WERI-Rb-1 (cell line): ENCODE results near the gene SGMS1.

Experiments
- DNase-seq: peaks from one replicate; pipeline ENCODE4 v3.0.0-alpha.2; 2020
- H3K27ac ChIP-seq: fragments of 250-450 bp; sonication (Bioruptor Pico); 2 replicates; pipeline ENCODE4 v1.5.1; 2020; ENCODE audit warnings: mild to moderate bottlenecking, moderate library complexity
- H3K27me3 ChIP-seq: fragments of 250-450 bp; sonication (Bioruptor Pico); 2 replicates; pipeline ENCODE4 v1.5.1; 2021; ENCODE audit warnings: mild to moderate bottlenecking, low read depth, moderate library complexity; ENCODE audit not compliant: insufficient read depth, severe bottlenecking
- H3K36me3 ChIP-seq: fragments of 250-450 bp; sonication (Bioruptor Pico); 2 replicates; pipeline ENCODE4 v1.5.1; 2020; ENCODE audit warnings: mild to moderate bottlenecking, moderate library complexity
- H3K4me3 ChIP-seq: 2 replicates; pipeline ENCODE4 v1.5.1; 2011; ENCODE audit warnings: low read depth, mild to moderate bottlenecking, control low read depth, low read length
- H3K9me3 ChIP-seq: fragments of 250-450 bp; sonication (Bioruptor Pico); 2 replicates; pipeline ENCODE4 v1.5.1; 2021; ENCODE audit warnings: mild to moderate bottlenecking, moderate library complexity; ENCODE audit not compliant: severe bottlenecking
- CTCF ChIP-seq: IDR thresholded peaks from 2 replicates; pipeline ENCODE4 v1.5.1; 2011; ENCODE audit warnings: low read depth, mild to moderate bottlenecking, control low read depth, inconsistent platforms, low read length

SGMS1 gene

GRCh38 chr10:50392966-50393718, 230.6 kb downstream of the SGMS1 start:
- no peaks in the 10 kb centered on the region for H3K9me3 ChIP-seq
- no peak for TF ChIP-seq CTCF
- no peak overlapping the region for H3K4me3 ChIP-seq
- no peaks in the 10 kb centered on the region for H3K27me3 ChIP-seq
- no peak overlapping the region for H3K27ac ChIP-seq
- no peaks in the 10 kb centered on the region for H3K36me3 ChIP-seq
- no peak for DNase-seq

GRCh38 chr10:50392426-50392825, 231.3 kb downstream of the SGMS1 start:
- no peaks in the 10 kb centered on the region for H3K9me3 ChIP-seq
- H3K27me3 ChIP-seq: no peaks in the 10 kb centered on the region
- H3K27ac ChIP-seq: no peak overlapping the region
- H3K36me3 ChIP-seq: no peaks in the 10 kb centered on the region
- DNase-seq: no peak
- H3K4me3 ChIP-seq: no peak overlapping the region
- no peak for TF ChIP-seq CTCF

- Histone ChIP-seq H3K36me3 (no peaks in the 10 kb centered on the region), H3K27me3 (no peaks in the 10 kb centered on the region), H3K4me3 (no peak overlapping the region), H3K27ac (no peak overlapping the region), H3K9me3 (no peaks in the 10 kb centered on the region)
- no peak for TF ChIP-seq CTCF
- no peak for DNase-seq
These were observed 233.5 kb downstream of the SGMS1 start for GRCh38 chr10:50390302-50390701.

- DNase-seq: no peak
- Histone ChIP-seq H3K27me3 (no peaks in the 10 kb centered on the region), H3K4me3 (no peak overlapping the region), H3K36me3 (no peaks in the 10 kb centered on the region), H3K9me3 (no peaks in the 10 kb centered on the region), H3K27ac (no peak overlapping the region)
- no peak for TF ChIP-seq CTCF
These were observed 235.6 kb downstream of the SGMS1 start for GRCh38 chr10:50388181-50388580.

GRCh38 chr10:50387732-50388073, 236.1 kb downstream of the SGMS1 start:
- DNase-seq: no peak
- no peaks in the 10 kb centered on the region for H3K36me3 ChIP-seq
- TF ChIP-seq CTCF: no peak
- no peaks in the 10 kb centered on the region for H3K27me3 ChIP-seq
- H3K27ac ChIP-seq: no peak overlapping the region
- no peaks in the 10 kb centered on the region for H3K9me3 ChIP-seq
- H3K4me3 ChIP-seq: no peak overlapping the region
